ENCODE data around the gene TP53AIP1. TPM values are rescaled to one million over a fixed set of nuclear protein-coding genes. Genes with fewer than 3 reads are reported as not detected.

Gene TP53AIP1
- total and polyA plus RNA-seq, 12 donors: 0.01 TPM; not detected in 11

- TF ChIP-seq CTCF (IDR thresholded peaks at IDR 0.05): no peak
- Histone ChIP-seq H3K27me3 (peaks cover 0 to 14% (median 0%) of the 10 kb centered on the region in 7 donors), H3K4me1 (no peaks in the 10 kb centered on the region), H3K9me3 (no peaks in the 10 kb centered on the region), H3K27ac (no peak overlapping the region), H3K4me3 (no peak overlapping the region), H3K36me3 (no peaks in the 10 kb centered on the region)
- ATAC-seq: no peak
- 61 to 77% methylated on average over 8 of the region's 8 CpGs for WGBS, 2 donors
- intact Hi-C loops (cut with DNase I): no loop called here
- DNase-seq: no peak
These were observed 1.6 kb downstream of the TP53AIP1 start for GRCh38 chr11:128941110-128941509.

GRCh38 chr11:128940603-128941002 lies 2.1 kb downstream of the TP53AIP1 start:
- no peak for DNase-seq
- H3K27me3 ChIP-seq: peaks cover 0 to 14% (median 0%) of the 10 kb centered on the region in 7 donors
- H3K4me3 ChIP-seq: no peak overlapping the region
- no peak overlapping the region for H3K27ac ChIP-seq
- H3K36me3 ChIP-seq: no peaks in the 10 kb centered on the region
- no peak for TF ChIP-seq CTCF (IDR thresholded peaks at IDR 0.05)
- 82 to 88% methylated on average over 15 of the region's 15 CpGs for WGBS, 2 donors
- ATAC-seq: no peak
- no peaks in the 10 kb centered on the region for H3K9me3 ChIP-seq
- no peaks in the 10 kb centered on the region for H3K4me1 ChIP-seq
- intact Hi-C loops (cut with DNase I): loop anchor here in 1 of 10 donors (1.0 kb wide), 1 partner anchor 36 kb away; no protein-coding TSS in a partner anchor

GRCh38 chr11:128940156-128940555 lies 2.5 kb downstream of the TP53AIP1 start:
- Histone ChIP-seq H3K9me3 (no peaks in the 10 kb centered on the region), H3K4me3 (no peak overlapping the region), H3K36me3 (no peaks in the 10 kb centered on the region), H3K27me3 (peaks cover 0 to 14% (median 0%) of the 10 kb centered on the region in 7 donors), H3K27ac (no peak overlapping the region), H3K4me1 (no peaks in the 10 kb centered on the region)
- intact Hi-C loops (cut with DNase I): loop anchor here in 1 of 10 donors (1.0 kb wide), 1 partner anchor 36 kb away; no protein-coding TSS in a partner anchor
- 81 to 89% methylated on average over 5 of the region's 5 CpGs for WGBS, 2 donors
- no peak for ATAC-seq
- no peak for DNase-seq
- no peak for TF ChIP-seq CTCF (IDR thresholded peaks at IDR 0.05)

- DNase-seq (no peak), ATAC-seq (no peak)
- WGBS, 2 donors: 61 to 75% methylated on average over 11 of the region's 11 CpGs
- intact Hi-C loops (cut with DNase I): no loop called here
- H3K27me3 ChIP-seq: peaks cover 0 to 14% (median 0%) of the 10 kb centered on the region in 7 donors
- no peaks in the 10 kb centered on the region for H3K9me3 ChIP-seq
- no peak overlapping the region for H3K27ac ChIP-seq
- no peak for TF ChIP-seq CTCF (IDR thresholded peaks at IDR 0.05)
- H3K36me3 ChIP-seq: no peaks in the 10 kb centered on the region
- no peak overlapping the region for H3K4me3 ChIP-seq
- H3K4me1 ChIP-seq: no peaks in the 10 kb centered on the region
These were observed 3.1 kb downstream of the TP53AIP1 start for GRCh38 chr11:128939591-128939990.
